Activated T-helper 2 cell treated with anti-CD3 and anti-CD28 coated beads, Interferon-gamma antibody, Interleukin-2, Interleukin-4, amounts not matched to agents 10 μg/mL and 5 μg/mL and 100 μg/mL, durations not matched to agents 14 hours and 24 hours and 36 hours (primary cell): Measurements from ENCODE around the gene EIF4ENIF1. TPM values are rescaled to one million over a fixed set of nuclear protein-coding genes. Genes with fewer than 3 reads are reported as not detected.
A peak's percentile ranks its signal among the peaks of the same experiment; 100 is the strongest.

Experiments
- DNase-seq: peaks from one replicate; pipeline ENCODE4 v3.0.0; 2021; ENCODE audit warnings: low spot score
- H3K27ac Mint-ChIP-seq: one replicate; pipeline ENCODE4 v1.8.0; 2021; ENCODE audit warnings: mixed read lengths
- H3K27me3 Mint-ChIP-seq: one replicate; pipeline ENCODE4 v1.8.0; 2021; ENCODE audit warnings: low read depth, mixed read lengths
- H3K36me3 Mint-ChIP-seq: one replicate; pipeline ENCODE4 v1.8.0; 2021; ENCODE audit warnings: low read depth, mixed read lengths
- H3K4me1 Mint-ChIP-seq: one replicate; pipeline ENCODE4 v1.8.0; 2021; ENCODE audit warnings: low read depth, mixed read lengths
- H3K4me3 Mint-ChIP-seq: one replicate; pipeline ENCODE4 v1.8.0; 2021; ENCODE audit warnings: low read depth, mild to moderate bottlenecking, moderate library complexity, mixed read lengths
- H3K9me3 Mint-ChIP-seq: one replicate; pipeline ENCODE4 v1.8.0; 2021; ENCODE audit warnings: mixed read lengths
- intact Hi-C: fragments of 100-400 bp; cut with micrococcal nuclease; formaldehyde crosslinking; loops from one replicate; pipeline ENCODE4 v1.15.1; 2023
- total RNA-seq: library from RNA; stranded (reverse); gene quantifications from 2 replicates; pipeline ENCODE4 v1.2.3, GENCODE V29; 2022

The EIF4ENIF1 gene
- total RNA-seq, 1 donor from 2014 or later = 103 TPM

DNA sequence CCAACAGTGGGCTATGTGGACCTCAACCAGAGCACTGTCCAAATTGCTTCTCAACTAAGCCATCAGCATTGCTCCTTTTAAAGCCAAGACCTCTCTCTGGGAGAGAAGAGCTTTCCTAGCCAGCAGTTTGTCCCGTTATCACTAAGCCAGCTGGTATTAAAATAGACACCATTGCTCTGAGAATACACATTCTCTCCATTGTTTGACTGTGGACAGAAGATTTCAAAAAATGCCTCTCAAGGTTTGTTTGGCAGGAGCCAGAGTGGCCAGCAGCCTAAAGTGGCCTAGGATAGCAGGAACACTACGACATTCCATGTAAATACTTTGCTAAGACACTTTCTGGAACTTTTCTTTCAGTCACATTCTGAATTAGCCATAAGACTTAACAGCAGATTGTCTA is 41.3 kb downstream of the EIF4ENIF1 start:
- H3K4me1 Mint-ChIP-seq = peaks cover 9% of the 10 kb centered on the region
- no peak overlapping the region for H3K4me3 Mint-ChIP-seq
- peaks cover 75% of the 10 kb centered on the region for H3K36me3 Mint-ChIP-seq
- intact Hi-C loops = no loop called here
- DNase-seq = no peak
- H3K27me3 Mint-ChIP-seq = no peaks in the 10 kb centered on the region
- no peak overlapping the region for H3K27ac Mint-ChIP-seq
- H3K9me3 Mint-ChIP-seq = no peaks in the 10 kb centered on the region

DNA sequence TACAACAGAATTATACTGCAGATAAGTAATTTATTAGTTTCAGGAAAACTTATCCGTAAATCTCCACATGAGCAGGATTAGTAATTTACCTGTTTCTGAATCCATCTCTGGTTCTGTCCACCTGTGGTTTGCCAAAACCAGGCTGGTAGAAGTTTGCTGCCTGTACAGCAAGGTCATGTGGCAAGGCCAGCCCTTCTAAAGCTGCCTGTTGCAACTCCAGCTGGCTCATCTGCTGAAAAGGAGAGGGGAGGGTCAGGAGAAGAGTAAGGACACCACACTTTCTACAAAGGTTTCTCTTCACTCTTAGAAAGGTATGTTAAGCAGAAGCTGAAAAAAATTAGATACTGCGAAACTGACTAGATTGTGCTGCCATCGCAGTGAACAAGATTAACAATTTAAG is 42.3 kb downstream of the EIF4ENIF1 start:
- H3K9me3 Mint-ChIP-seq = no peaks in the 10 kb centered on the region
- H3K4me3 Mint-ChIP-seq = no peak overlapping the region
- no peaks in the 10 kb centered on the region for H3K27me3 Mint-ChIP-seq
- H3K4me1 Mint-ChIP-seq = peaks cover 7% of the 10 kb centered on the region
- peaks cover 78% of the 10 kb centered on the region for H3K36me3 Mint-ChIP-seq
- DNase-seq = no peak
- H3K27ac Mint-ChIP-seq = no peak overlapping the region
- intact Hi-C loops = no loop called here

- intact Hi-C loops = no loop called here
- Mint-ChIP-seq H3K27me3 (no peaks in the 10 kb centered on the region), H3K9me3 (no peaks in the 10 kb centered on the region), H3K27ac (no peak overlapping the region), H3K4me1 (peaks cover 4% of the 10 kb centered on the region), H3K36me3 (peaks cover 78% of the 10 kb centered on the region), H3K4me3 (no peak overlapping the region)
- no peak for DNase-seq
Measured at GRCh38 chr22:31446767-31447166, 42.9 kb downstream of the EIF4ENIF1 start.

- DNase-seq = no peak
- Mint-ChIP-seq H3K4me3 (no peak overlapping the region), H3K27ac (no peak overlapping the region), H3K27me3 (no peaks in the 10 kb centered on the region), H3K4me1 (peaks cover 2% of the 10 kb centered on the region), H3K9me3 (no peaks in the 10 kb centered on the region), H3K36me3 (peaks cover 79% of the 10 kb centered on the region)
- intact Hi-C loops = no loop called here
Measured at GRCh38 chr22:31446208-31446607, 43.4 kb downstream of the EIF4ENIF1 start.

DNA sequence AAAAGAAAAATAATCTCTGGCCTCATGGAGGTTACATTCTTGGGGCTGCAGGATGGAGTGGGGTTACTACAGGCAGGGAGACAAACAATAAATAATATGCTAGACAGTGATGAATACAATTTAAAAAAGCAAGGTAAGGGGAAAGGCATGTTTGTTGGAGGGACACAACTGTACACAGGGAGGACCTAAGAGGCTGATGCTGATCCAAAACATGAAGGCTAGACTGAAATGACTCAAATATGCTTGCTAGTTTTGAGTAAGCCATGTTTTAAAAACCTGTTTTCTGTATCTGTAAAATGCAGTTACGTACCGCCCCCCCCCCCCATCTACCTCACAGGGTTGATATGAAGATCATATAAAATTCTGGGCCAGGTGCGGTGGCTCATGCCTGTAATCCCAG is 44.0 kb downstream of the EIF4ENIF1 start:
- no peak overlapping the region for H3K4me3 Mint-ChIP-seq
- peaks cover 82% of the 10 kb centered on the region for H3K36me3 Mint-ChIP-seq
- peak overlapping the region; percentile 39 for H3K27ac Mint-ChIP-seq
- DNase-seq = no peak
- H3K4me1 Mint-ChIP-seq = peaks cover 2% of the 10 kb centered on the region
- H3K9me3 Mint-ChIP-seq = no peaks in the 10 kb centered on the region
- H3K27me3 Mint-ChIP-seq = no peaks in the 10 kb centered on the region
- intact Hi-C loops = no loop called here

GRCh38 chr22:31443516-31443915 is 46.1 kb downstream of the EIF4ENIF1 start:
- no peak overlapping the region for H3K27ac Mint-ChIP-seq

DNA sequence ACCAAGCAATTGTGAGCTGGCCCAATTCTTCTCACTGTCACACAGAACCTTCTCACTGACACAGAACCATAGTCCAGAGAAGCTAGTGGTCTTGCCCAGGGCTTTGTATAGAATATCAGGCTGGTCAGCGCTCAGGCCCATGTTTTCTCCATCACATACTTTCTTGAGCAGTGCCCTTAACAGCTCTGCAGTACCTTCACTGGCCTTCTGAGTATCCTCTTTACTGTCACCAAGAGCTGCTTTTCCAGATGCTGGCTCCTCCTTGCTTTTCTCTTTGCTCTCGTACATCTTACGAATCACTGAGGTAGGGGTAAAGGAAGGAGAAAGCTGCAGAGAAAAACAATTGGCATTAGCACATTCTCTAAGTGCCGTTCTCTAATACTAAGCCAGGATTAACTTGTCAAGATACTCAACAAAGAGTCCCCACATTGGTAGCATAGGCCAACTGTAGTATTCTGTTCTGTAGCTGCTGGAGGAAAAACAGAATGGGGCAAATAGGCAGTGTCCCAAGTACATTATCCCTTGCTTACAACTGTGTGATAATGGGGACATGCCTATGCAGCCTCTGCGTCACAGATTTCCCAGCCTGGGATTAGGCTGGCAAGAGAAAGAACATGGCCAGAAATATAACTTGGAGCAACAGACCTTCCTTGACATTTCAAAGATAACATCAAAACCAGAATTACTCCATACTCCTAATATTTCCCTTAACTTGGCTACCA is 46.7 kb downstream of the EIF4ENIF1 start:
- Mint-ChIP-seq H3K27ac (no peak overlapping the region), H3K9me3 (no peaks in the 10 kb centered on the region), H3K27me3 (no peaks in the 10 kb centered on the region), H3K4me1 (peaks cover 2% of the 10 kb centered on the region), H3K4me3 (no peak overlapping the region), H3K36me3 (peaks cover 83% of the 10 kb centered on the region)
- DNase-seq = no peak
- intact Hi-C loops = no loop called here

More at GRCh38 chr22:31443516-31443915, 46.1 kb downstream of the EIF4ENIF1 start:
- Mint-ChIP-seq H3K4me1 (peaks cover 2% of the 10 kb centered on the region), H3K9me3 (no peaks in the 10 kb centered on the region), H3K4me3 (no peak overlapping the region), H3K36me3 (peaks cover 83% of the 10 kb centered on the region), H3K27me3 (no peaks in the 10 kb centered on the region)
- DNase-seq = no peak
- intact Hi-C loops = no loop called here

DNA sequence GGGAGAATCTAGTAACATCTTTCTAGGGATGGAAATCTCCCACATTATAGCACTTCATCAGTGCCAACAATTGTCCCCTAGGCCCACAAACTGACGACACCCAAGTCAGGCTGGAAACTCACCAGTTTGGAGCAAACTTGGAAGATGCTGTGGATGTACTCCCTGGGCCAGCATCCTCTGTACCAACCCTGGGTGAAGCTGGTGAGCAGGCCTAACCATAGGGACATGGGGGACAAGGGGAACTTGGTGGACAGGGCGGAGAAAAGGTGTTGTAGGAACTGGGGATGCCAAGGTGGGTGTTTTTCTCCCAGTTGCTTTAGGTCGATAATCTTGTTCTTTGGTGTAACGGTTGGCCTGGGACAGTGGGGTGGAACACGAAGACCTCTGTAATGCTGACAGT is 48.0 kb downstream of the EIF4ENIF1 start:
- Mint-ChIP-seq H3K27ac (peak overlapping the region; percentile 21), H3K4me3 (no peak overlapping the region), H3K4me1 (peaks cover 5% of the 10 kb centered on the region), H3K9me3 (no peaks in the 10 kb centered on the region), H3K27me3 (no peaks in the 10 kb centered on the region), H3K36me3 (peaks cover 93% of the 10 kb centered on the region)
- no peak for DNase-seq
- intact Hi-C loops = no loop called here

- H3K36me3 Mint-ChIP-seq = peaks cover 94% of the 10 kb centered on the region
- no peak overlapping the region for H3K4me3 Mint-ChIP-seq
- no peak for DNase-seq
- no peaks in the 10 kb centered on the region for H3K27me3 Mint-ChIP-seq
- H3K4me1 Mint-ChIP-seq = peaks cover 5% of the 10 kb centered on the region
- H3K9me3 Mint-ChIP-seq = no peaks in the 10 kb centered on the region
- intact Hi-C loops = no loop called here
- no peak overlapping the region for H3K27ac Mint-ChIP-seq
Measured at GRCh38 chr22:31440681-31441080, 49.0 kb downstream of the EIF4ENIF1 start.

DNA sequence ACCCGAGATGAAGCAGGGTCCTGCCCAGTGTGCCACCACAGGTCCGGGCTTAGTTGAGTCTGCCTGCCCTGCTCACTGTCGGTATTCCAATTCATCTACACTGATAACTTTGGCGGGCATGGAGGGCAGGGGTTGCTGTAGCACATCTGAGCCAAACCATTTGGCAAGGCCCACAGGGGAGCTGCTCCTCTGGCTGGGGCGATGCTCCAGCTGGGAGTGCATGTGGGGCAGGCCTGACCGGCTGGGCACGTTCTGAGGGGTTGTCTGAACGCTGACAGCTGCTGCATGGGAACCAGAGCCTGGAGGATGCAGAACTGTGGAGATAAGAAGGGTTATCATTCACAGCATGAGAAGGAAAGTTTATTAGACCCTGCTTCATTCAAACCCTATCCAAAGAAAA is 49.8 kb downstream of the EIF4ENIF1 start:
- no peak for DNase-seq
- H3K27ac Mint-ChIP-seq = no peak overlapping the region
- no peak overlapping the region for H3K4me3 Mint-ChIP-seq

DNA sequence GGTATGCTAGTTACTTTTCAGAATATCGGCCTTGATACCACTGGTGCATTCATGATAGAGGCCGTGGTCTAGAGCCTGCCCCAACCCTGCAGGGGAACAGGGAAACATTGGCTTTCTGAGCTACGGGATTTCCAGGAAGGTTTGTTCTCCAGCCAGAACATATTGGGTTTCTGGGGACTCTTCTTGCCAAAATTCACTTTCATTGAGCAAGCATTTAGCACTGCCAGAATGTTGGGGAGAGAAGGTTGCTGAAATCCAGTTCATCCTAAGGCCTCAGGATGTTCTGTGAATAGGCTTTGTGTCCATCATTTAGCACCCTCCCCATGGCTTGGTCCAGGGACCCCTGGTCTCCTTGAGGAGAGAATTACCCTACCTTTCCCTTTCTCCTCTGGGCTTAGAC is 53.5 kb downstream of the EIF4ENIF1 start:
- no peak overlapping the region for H3K4me3 Mint-ChIP-seq
- no peaks in the 10 kb centered on the region for H3K9me3 Mint-ChIP-seq
- H3K36me3 Mint-ChIP-seq = peaks cover 89% of the 10 kb centered on the region
- intact Hi-C loops = no loop called here
- DNase-seq = no peak
- no peaks in the 10 kb centered on the region for H3K27me3 Mint-ChIP-seq
- peaks cover 4% of the 10 kb centered on the region for H3K4me1 Mint-ChIP-seq
- H3K27ac Mint-ChIP-seq = no peak overlapping the region

More for the DNA sequence above, 49.8 kb downstream of the EIF4ENIF1 start:
- Mint-ChIP-seq H3K9me3 (no peaks in the 10 kb centered on the region), H3K4me1 (peaks cover 4% of the 10 kb centered on the region), H3K36me3 (peaks cover 95% of the 10 kb centered on the region), H3K27me3 (no peaks in the 10 kb centered on the region)
- intact Hi-C loops = no loop called here

- H3K4me1 Mint-ChIP-seq = peaks cover 1% of the 10 kb centered on the region
- peaks cover 78% of the 10 kb centered on the region for H3K36me3 Mint-ChIP-seq
- no peak overlapping the region for H3K27ac Mint-ChIP-seq
- intact Hi-C loops = no loop called here
- H3K4me3 Mint-ChIP-seq = no peak overlapping the region
- H3K9me3 Mint-ChIP-seq = no peaks in the 10 kb centered on the region
- DNase-seq = no peak
- no peaks in the 10 kb centered on the region for H3K27me3 Mint-ChIP-seq
Measured at GRCh38 chr22:31431950-31432349, 57.7 kb downstream of the EIF4ENIF1 start.

DNA sequence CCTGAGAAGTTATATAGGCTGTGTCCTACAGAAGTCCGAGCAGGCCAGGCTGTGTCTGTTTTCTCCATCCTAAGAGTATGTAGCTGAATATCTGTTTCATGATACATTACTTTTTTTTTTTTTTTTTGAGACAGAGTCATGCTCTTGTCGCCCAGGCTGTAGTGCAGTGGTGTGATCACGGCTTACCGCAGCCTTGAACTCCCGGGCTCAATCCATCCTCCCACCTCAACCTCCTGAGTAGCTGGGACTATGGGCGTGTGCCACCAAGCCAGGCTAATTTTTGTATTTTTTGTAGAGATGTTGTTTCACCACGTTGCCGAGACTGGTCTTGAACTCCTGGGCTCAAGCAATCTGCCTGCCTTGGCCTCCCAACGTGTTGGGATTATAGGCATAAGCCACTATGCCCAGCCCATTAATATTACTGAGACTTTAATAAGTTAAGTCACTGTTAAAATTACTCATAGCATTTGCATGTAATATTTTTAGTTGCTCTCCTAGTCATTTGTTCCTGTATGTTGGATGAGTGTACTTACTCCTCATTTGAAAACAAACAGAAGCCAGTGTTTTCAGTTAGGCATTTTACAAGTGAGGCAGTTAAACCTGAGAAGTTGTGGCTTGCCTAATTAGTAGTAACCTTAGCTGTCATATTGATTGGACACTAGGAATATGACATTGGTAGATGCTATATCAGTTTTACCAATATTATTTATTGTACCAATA is 64.2 kb downstream of the EIF4ENIF1 start:
- Mint-ChIP-seq H3K27ac (no peak overlapping the region), H3K4me3 (no peak overlapping the region), H3K4me1 (no peaks in the 10 kb centered on the region), H3K36me3 (peaks cover 76% of the 10 kb centered on the region), H3K9me3 (no peaks in the 10 kb centered on the region), H3K27me3 (no peaks in the 10 kb centered on the region)
- intact Hi-C loops = no loop called here
- no peak for DNase-seq
